WERI-Rb-1 (cell line): Measurements from ENCODE around the gene BLZF1.
"Not testable (repeated sequence)": the region's sequence is repeated elsewhere in the genome, so short reads cannot be mapped to it uniquely, and the experiment has no call there.

ENCODE experiments used
- DNase-seq: peaks from one replicate; pipeline ENCODE4 v3.0.0-alpha.2; 2020
- H3K27ac ChIP-seq: fragments of 250-450 bp; sonication (Bioruptor Pico); 2 replicates; pipeline ENCODE4 v1.5.1; 2020; ENCODE audit warnings: mild to moderate bottlenecking, moderate library complexity
- H3K27me3 ChIP-seq: fragments of 250-450 bp; sonication (Bioruptor Pico); 2 replicates; pipeline ENCODE4 v1.5.1; 2021; ENCODE audit warnings: mild to moderate bottlenecking, low read depth, moderate library complexity; ENCODE audit not compliant: insufficient read depth, severe bottlenecking
- H3K36me3 ChIP-seq: fragments of 250-450 bp; sonication (Bioruptor Pico); 2 replicates; pipeline ENCODE4 v1.5.1; 2020; ENCODE audit warnings: mild to moderate bottlenecking, moderate library complexity
- H3K4me3 ChIP-seq: 2 replicates; pipeline ENCODE4 v1.5.1; 2011; ENCODE audit warnings: low read depth, mild to moderate bottlenecking, control low read depth, low read length
- H3K9me3 ChIP-seq: fragments of 250-450 bp; sonication (Bioruptor Pico); 2 replicates; pipeline ENCODE4 v1.5.1; 2021; ENCODE audit warnings: mild to moderate bottlenecking, moderate library complexity; ENCODE audit not compliant: severe bottlenecking
- TF ChIP-seq, protein P1 (sequence below): IDR thresholded peaks from 2 replicates; pipeline ENCODE4 v1.5.1; 2011; ENCODE audit warnings: low read depth, mild to moderate bottlenecking, control low read depth, inconsistent platforms, low read length

The BLZF1 gene

DNA sequence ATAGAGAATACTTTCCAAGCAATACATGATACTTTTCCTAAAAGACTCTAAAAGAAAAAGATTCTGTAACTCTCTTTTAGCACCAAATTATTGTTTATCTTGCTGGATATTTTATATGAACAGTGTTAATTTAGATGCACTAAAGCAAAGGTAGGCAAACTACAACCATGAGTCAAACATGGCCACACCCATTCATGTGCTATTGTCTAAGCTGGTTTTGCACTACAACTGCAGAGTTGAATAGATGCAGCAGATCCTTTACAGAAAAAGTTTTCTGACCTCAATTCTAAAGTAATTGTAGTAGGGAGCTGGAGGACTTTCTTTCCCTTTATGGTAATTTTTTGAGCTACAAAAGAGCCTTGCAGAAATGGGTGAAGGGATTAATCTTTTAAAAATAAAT is 19.4 kb downstream of the BLZF1 start:
- DNase-seq: no peak
- Histone ChIP-seq H3K27me3 (no peaks in the 10 kb centered on the region), H3K4me3 (no peak overlapping the region), H3K36me3 (no peaks in the 10 kb centered on the region), H3K27ac (no peak overlapping the region), H3K9me3 (no peaks in the 10 kb centered on the region)
- TF ChIP-seq, protein P1, sequence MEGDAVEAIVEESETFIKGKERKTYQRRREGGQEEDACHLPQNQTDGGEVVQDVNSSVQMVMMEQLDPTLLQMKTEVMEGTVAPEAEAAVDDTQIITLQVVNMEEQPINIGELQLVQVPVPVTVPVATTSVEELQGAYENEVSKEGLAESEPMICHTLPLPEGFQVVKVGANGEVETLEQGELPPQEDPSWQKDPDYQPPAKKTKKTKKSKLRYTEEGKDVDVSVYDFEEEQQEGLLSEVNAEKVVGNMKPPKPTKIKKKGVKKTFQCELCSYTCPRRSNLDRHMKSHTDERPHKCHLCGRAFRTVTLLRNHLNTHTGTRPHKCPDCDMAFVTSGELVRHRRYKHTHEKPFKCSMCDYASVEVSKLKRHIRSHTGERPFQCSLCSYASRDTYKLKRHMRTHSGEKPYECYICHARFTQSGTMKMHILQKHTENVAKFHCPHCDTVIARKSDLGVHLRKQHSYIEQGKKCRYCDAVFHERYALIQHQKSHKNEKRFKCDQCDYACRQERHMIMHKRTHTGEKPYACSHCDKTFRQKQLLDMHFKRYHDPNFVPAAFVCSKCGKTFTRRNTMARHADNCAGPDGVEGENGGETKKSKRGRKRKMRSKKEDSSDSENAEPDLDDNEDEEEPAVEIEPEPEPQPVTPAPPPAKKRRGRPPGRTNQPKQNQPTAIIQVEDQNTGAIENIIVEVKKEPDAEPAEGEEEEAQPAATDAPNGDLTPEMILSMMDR: no peak

DNA sequence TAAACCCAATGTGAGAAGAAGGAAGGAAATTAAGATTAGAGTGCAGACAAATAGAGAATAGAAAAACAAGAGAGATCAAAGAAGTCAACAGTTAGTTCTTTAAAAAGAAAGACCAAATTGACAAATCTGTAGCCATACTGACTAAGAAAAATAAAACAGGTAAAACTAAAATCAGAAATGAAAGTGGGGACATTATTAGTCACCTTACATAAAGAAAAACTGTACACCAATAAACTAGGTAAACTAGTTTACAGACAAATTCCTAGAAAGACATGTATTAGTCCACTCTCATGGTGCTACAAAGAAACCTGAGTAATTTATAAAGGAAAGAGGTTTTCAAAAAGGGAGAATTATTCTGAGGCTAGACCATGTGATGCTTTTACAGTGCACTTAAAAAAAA is 22.3 kb downstream of the BLZF1 start:
- no peaks in the 10 kb centered on the region for H3K36me3 ChIP-seq
- H3K4me3 ChIP-seq: no peak overlapping the region
- H3K27me3 ChIP-seq: no peaks in the 10 kb centered on the region
- TF ChIP-seq, protein P1: no peak
- no peak for DNase-seq
- no peaks in the 10 kb centered on the region for H3K9me3 ChIP-seq
- H3K27ac ChIP-seq: no peak overlapping the region

DNA sequence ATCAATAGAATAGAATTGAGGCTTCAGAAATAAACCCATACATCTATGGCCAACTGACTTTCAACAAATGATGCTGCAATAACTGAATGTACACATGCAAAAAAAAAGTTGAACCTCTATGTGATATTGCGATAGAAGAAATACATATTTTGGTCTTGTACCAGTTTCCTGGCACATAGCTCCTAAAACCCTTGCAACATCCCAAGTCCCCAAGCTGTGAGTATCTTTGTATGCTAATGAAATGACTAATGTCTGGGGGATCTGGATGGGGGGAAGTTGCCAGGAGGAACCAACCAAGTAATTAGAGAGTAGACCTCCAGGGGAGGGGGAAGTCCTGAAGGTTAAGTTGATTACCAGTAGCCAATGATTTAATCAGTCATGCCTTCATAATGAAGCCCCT is 24.4 kb downstream of the BLZF1 start:
- Histone ChIP-seq H3K9me3 (no peaks in the 10 kb centered on the region), H3K27me3 (no peaks in the 10 kb centered on the region), H3K36me3 (no peaks in the 10 kb centered on the region), H3K27ac (no peak overlapping the region), H3K4me3 (no peak overlapping the region)
- DNase-seq: no peak
- TF ChIP-seq, protein P1: no peak

DNA sequence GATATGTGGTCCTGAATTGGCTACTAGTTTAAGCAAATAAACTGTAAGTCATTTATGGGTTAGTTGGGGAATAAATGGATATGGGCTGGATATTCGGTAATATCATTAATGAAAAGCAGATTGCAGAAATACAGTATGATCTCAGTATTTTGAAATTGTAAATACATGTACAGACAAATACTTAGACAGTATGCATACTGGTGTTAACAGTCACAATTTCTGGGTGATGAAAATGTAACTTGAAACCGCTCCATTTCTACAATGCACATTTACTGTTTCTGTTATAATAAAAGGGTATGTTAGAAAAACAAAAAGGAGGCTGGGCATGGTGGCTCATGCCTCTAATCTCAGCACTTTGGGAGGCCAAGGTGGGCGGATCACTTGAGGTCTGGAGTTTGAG is 28.0 kb downstream of the BLZF1 start:
- Histone ChIP-seq H3K27ac (no peak overlapping the region), H3K36me3 (no peaks in the 10 kb centered on the region), H3K4me3 (no peak overlapping the region), H3K9me3 (no peaks in the 10 kb centered on the region), H3K27me3 (no peaks in the 10 kb centered on the region)
- TF ChIP-seq, protein P1: no peak
- no peak for DNase-seq

DNA sequence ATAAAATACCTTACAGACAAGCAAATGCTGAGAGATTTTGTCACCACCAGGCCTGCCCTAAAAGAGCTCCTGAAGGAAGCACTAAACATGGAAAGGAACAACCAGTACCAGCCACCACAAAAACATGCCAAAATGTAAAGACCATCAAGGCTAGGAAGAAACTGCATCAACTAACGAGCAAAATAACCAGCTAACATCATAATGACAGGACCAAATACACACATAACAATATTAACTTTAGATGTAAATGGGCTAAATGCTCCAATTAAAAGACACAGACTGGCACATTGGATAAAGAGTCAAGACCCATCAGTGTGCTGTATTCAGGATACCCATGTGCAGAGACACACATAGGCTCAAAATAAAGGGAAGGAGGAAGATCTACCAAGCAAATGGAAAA is 34.6 kb downstream of the BLZF1 start:
- H3K9me3 ChIP-seq, H3K27ac ChIP-seq, DNase-seq, H3K4me3 ChIP-seq, H3K27me3 ChIP-seq, H3K36me3 ChIP-seq: not testable (repeated sequence)

DNA sequence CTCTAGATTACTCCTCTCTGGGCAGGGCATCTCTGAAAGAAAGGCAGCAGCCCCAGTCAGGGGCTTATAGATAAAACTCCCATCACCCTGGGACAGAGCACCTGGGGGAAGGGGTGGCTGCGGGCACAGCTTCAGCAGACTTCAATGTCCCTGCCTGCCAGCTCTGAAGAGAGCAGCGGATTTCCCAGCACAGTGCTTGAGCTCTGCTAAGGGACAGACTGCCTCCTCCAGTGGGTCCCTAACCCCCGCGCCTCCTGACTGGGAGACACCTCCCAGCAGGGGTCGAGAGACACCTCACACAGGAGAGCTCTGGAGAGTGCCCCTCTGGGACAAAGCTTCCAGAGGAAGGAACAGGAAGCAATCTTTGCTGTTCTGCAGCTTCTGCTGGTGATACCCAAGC is 40.3 kb downstream of the BLZF1 start:
- not testable (repeated sequence) for H3K27me3 ChIP-seq

DNA sequence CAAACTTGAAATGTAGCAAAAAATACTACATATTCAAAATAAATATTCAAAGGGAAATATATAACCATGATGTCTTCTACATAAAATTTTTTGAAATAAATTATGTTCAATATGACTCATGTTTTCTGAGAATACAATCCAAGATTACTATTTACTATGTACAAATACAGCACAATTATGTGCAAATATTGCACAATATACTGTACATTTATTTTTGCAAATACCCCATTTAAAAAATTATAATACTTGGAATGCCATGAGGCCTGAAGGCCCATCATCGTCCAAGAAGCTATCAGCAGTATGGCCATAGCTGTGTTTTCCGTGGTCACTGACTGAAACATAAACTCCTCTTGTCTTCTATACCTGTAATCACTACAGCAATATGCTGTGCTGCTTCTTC is 47.0 kb downstream of the BLZF1 start:
- Histone ChIP-seq H3K9me3 (no peaks in the 10 kb centered on the region), H3K27me3 (no peaks in the 10 kb centered on the region), H3K27ac (no peak overlapping the region), H3K4me3 (no peak overlapping the region), H3K36me3 (no peaks in the 10 kb centered on the region)
- TF ChIP-seq, protein P1: no peak
- DNase-seq: no peak

More for the DNA sequence above, 40.3 kb downstream of the BLZF1 start:
- not testable (repeated sequence) for H3K27ac ChIP-seq, H3K4me3 ChIP-seq, H3K36me3 ChIP-seq, H3K9me3 ChIP-seq, DNase-seq
